SK-N-SH (cell line): ENCODE measurements around the gene PNPLA2.

Experiments
- GATA2 ChIP-seq: sonication (generic); formaldehyde crosslinking; IDR thresholded peaks from 2 replicates; pipeline ENCODE4 v1.5.0; 2020; ENCODE audit warnings: mild to moderate bottlenecking, missing genetic modification reagents
- JUND ChIP-seq: IDR thresholded peaks from 2 replicates; pipeline ENCODE4 v1.4.0; 2012
- NFIC ChIP-seq: IDR thresholded peaks from 2 replicates; pipeline ENCODE4 v1.4.0; 2012; ENCODE audit warnings: borderline replicate concordance
- POLR2AphosphoS5 ChIP-seq: IDR thresholded peaks from 2 replicates; pipeline ENCODE4 v1.6.1; 2012; ENCODE audit warnings: low read depth, low read length
- TAF1 ChIP-seq: IDR thresholded peaks from 2 replicates; pipeline ENCODE4 v1.6.1; 2012; ENCODE audit warnings: low read depth, mild to moderate bottlenecking, low read length, moderate library complexity, borderline replicate concordance
- YY1 ChIP-seq: IDR thresholded peaks from 2 replicates; pipeline ENCODE4 v1.4.0; 2012; ENCODE audit warnings: low read depth, mild to moderate bottlenecking
- ZBTB33 ChIP-seq: IDR thresholded peaks from 2 replicates; pipeline ENCODE4 v1.4.0; 2012; ENCODE audit warnings: low read depth, borderline replicate concordance
- TF ChIP-seq, protein P1 (sequence below): fragments of 200-600 bp; sonication (generic); IDR thresholded peaks from 2 replicates; pipeline ENCODE4 v1.6.1; 2017; ENCODE audit warnings: antibody characterized with exemption, mild to moderate bottlenecking, moderate library complexity
- TF ChIP-seq, protein P2 (sequence below): IDR thresholded peaks from 2 replicates; pipeline ENCODE4 v1.4.0; 2012; ENCODE audit warnings: low read depth, borderline replicate concordance

- TF ChIP-seq, protein P1, sequence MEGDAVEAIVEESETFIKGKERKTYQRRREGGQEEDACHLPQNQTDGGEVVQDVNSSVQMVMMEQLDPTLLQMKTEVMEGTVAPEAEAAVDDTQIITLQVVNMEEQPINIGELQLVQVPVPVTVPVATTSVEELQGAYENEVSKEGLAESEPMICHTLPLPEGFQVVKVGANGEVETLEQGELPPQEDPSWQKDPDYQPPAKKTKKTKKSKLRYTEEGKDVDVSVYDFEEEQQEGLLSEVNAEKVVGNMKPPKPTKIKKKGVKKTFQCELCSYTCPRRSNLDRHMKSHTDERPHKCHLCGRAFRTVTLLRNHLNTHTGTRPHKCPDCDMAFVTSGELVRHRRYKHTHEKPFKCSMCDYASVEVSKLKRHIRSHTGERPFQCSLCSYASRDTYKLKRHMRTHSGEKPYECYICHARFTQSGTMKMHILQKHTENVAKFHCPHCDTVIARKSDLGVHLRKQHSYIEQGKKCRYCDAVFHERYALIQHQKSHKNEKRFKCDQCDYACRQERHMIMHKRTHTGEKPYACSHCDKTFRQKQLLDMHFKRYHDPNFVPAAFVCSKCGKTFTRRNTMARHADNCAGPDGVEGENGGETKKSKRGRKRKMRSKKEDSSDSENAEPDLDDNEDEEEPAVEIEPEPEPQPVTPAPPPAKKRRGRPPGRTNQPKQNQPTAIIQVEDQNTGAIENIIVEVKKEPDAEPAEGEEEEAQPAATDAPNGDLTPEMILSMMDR = no peak
- no peak for TF ChIP-seq JUND
- no peak for TF ChIP-seq POLR2AphosphoS5
- TF ChIP-seq NFIC = no peak
- TF ChIP-seq GATA2 (CRISPR knock-in tag) = no peak
- TF ChIP-seq YY1 = no peak
- TF ChIP-seq, protein P2, sequence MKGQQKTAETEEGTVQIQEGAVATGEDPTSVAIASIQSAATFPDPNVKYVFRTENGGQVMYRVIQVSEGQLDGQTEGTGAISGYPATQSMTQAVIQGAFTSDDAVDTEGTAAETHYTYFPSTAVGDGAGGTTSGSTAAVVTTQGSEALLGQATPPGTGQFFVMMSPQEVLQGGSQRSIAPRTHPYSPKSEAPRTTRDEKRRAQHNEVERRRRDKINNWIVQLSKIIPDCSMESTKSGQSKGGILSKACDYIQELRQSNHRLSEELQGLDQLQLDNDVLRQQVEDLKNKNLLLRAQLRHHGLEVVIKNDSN = no peak
- TF ChIP-seq ZBTB33 = no peak
- no peak for TF ChIP-seq TAF1
Measured at GRCh38 chr11:793556-793955, 25.2 kb upstream of the PNPLA2 start.
